Stimulated activated naive CD8-positive, alpha-beta T cell treated with anti-CD3 and anti-CD28 coated beads, Interleukin-15, Interleukin-2, amounts not matched to agents 100 U/mL and 50 U/mL, for 24 hours (primary cell): Measurements from ENCODE around the gene S100A2.
"Not testable (repeated sequence)": the region's sequence is repeated elsewhere in the genome, so short reads cannot be mapped to it uniquely, and the experiment has no call there.

ENCODE experiments used
- ATAC-seq: fragments of 150-1000 bp; cut with Tn5 transposase; one replicate; pipeline ENCODE4 v1.10.0; 2021
- DNase-seq: peaks from one replicate; pipeline ENCODE4 v3.0.0; 2021

The S100A2 gene

GRCh38 chr1:153588482-153588881, 22.8 kb upstream of the S100A2 start:
- ATAC-seq (no peak), DNase-seq (no peak)

- not testable (repeated sequence) for ATAC-seq, DNase-seq
These were observed 22.4 kb upstream of the S100A2 start for GRCh38 chr1:153588033-153588432.

- no peak for ATAC-seq
- no peak for DNase-seq
These were observed 21.7 kb upstream of the S100A2 start for GRCh38 chr1:153587314-153587713.

GRCh38 chr1:153586347-153586746, 20.7 kb upstream of the S100A2 start:
- no peak for DNase-seq
- no peak for ATAC-seq

GRCh38 chr1:153585006-153585405, 19.4 kb upstream of the S100A2 start:
- no peak for ATAC-seq
- no peak for DNase-seq

- DNase-seq (no peak), ATAC-seq (no peak)
These were observed 18.3 kb upstream of the S100A2 start for GRCh38 chr1:153583976-153584375.

- DNase-seq, ATAC-seq: not testable (repeated sequence)
These were observed 17.9 kb upstream of the S100A2 start for GRCh38 chr1:153583514-153583913.

- not testable (repeated sequence) for DNase-seq, ATAC-seq
These were observed 17.2 kb upstream of the S100A2 start for GRCh38 chr1:153582836-153583235.

GRCh38 chr1:153578936-153579335, 13.3 kb upstream of the S100A2 start:
- DNase-seq = no peak
- no peak for ATAC-seq

- DNase-seq (no peak), ATAC-seq (no peak)
These were observed 12.8 kb upstream of the S100A2 start for GRCh38 chr1:153578490-153578889.

GRCh38 chr1:153577624-153578051, 12.0 kb upstream of the S100A2 start:
- DNase-seq (no peak), ATAC-seq (no peak)

- no peak for DNase-seq
- no peak for ATAC-seq
These were observed 11.5 kb upstream of the S100A2 start for GRCh38 chr1:153577138-153577537.

GRCh38 chr1:153575497-153575896, 9.9 kb upstream of the S100A2 start:
- not testable (repeated sequence) for DNase-seq

GRCh38 chr1:153575081-153575491, 9.4 kb upstream of the S100A2 start:
- not testable (repeated sequence) for ATAC-seq, DNase-seq

More at GRCh38 chr1:153575497-153575896, 9.9 kb upstream of the S100A2 start:
- not testable (repeated sequence) for ATAC-seq

- ATAC-seq = no peak
- DNase-seq = no peak
These were observed 7.7 kb upstream of the S100A2 start for GRCh38 chr1:153573351-153573750.

GRCh38 chr1:153572569-153573015, 6.9 kb upstream of the S100A2 start:
- DNase-seq = peak; percentile 74

GRCh38 chr1:153571706-153572105, 6.1 kb upstream of the S100A2 start:
- DNase-seq (no peak), ATAC-seq (no peak)

More at GRCh38 chr1:153572569-153573015, 6.9 kb upstream of the S100A2 start:
- peak; percentile 85 for ATAC-seq

- DNase-seq (no peak), ATAC-seq (no peak)
These were observed 5.2 kb upstream of the S100A2 start for GRCh38 chr1:153570874-153571273.

- DNase-seq (no peak), ATAC-seq (no peak)
These were observed 3.8 kb upstream of the S100A2 start for GRCh38 chr1:153569465-153569864.

- ATAC-seq = peak; percentile 5
- DNase-seq = peak; percentile 89
These were observed 2.9 kb upstream of the S100A2 start for GRCh38 chr1:153568367-153569099.

- peak; percentile 42 for ATAC-seq
These were observed 2.1 kb upstream of the S100A2 start for GRCh38 chr1:153567621-153568366.

GRCh38 chr1:153566414-153567371, 1.0 kb upstream of the S100A2 start:
- DNase-seq = peak; percentile 91
- ATAC-seq = peak; percentile 93

More at GRCh38 chr1:153567621-153568366, 2.1 kb upstream of the S100A2 start:
- peak; percentile 64 for DNase-seq
